ENCODE results near the gene PDIA3. TPM values are rescaled to one million over a fixed set of nuclear protein-coding genes. Genes with fewer than 3 reads are reported as not detected.

Gene PDIA3
- polyA plus RNA-seq, 1 donor, result 165 TPM

Other genes with a start within 250 kb of the PDIA3 start
- 28.3 TPM for gene MAP1A, start 228.8 kb upstream of the PDIA3 start, polyA plus RNA-seq (ENCODE audit: insufficient read length)
- gene PPIP5K1, start 156.2 kb upstream of the PDIA3 start, polyA plus RNA-seq (ENCODE audit: insufficient read length), result 9.9 TPM
- gene CKMT1B, start 152.4 kb upstream of the PDIA3 start, polyA plus RNA-seq (ENCODE audit: insufficient read length), result not detected
- gene STRC, start 127.6 kb upstream of the PDIA3 start, polyA plus RNA-seq (ENCODE audit: insufficient read length), result 0.90 TPM
- 2.1 TPM for gene CATSPER2, start 97.6 kb upstream of the PDIA3 start, polyA plus RNA-seq (ENCODE audit: insufficient read length)
- gene CKMT1A, start 52.6 kb upstream of the PDIA3 start, polyA plus RNA-seq (ENCODE audit: insufficient read length), result not detected
- 1.8 TPM for gene ELL3, start 30.5 kb downstream of the PDIA3 start, polyA plus RNA-seq (ENCODE audit: insufficient read length)
- gene SERF2, start 45.9 kb downstream of the PDIA3 start, polyA plus RNA-seq (ENCODE audit: insufficient read length), result 489 TPM
- gene SERINC4, start 53.8 kb downstream of the PDIA3 start, polyA plus RNA-seq (ENCODE audit: insufficient read length), result 0.42 TPM
- 12.4 TPM for gene HYPK, start 54.2 kb downstream of the PDIA3 start, polyA plus RNA-seq (ENCODE audit: insufficient read length)
- gene MFAP1, start 78.3 kb downstream of the PDIA3 start, polyA plus RNA-seq (ENCODE audit: insufficient read length), result 30.3 TPM
- gene WDR76, start 80.6 kb downstream of the PDIA3 start, polyA plus RNA-seq (ENCODE audit: insufficient read length), result 6.3 TPM